Ureter (tissue), 1 donor: ENCODE data around the gene CDH19. TPM values are rescaled to one million over a fixed set of nuclear protein-coding genes. Genes with fewer than 3 reads are reported as not detected.

Source experiments
- DNase-seq: peaks from one replicate; pipeline ENCODE4 v3.0.0-alpha.2; 2020; ENCODE audit warnings: low spot score
- total RNA-seq: library from RNA; stranded (reverse); gene quantifications from one replicate; pipeline ENCODE4 v1.2.4, GENCODE V29; 2023
- donor health status: DM: yes; HTN: yes; CAD: no.

The CDH19 gene
- total RNA-seq = 1.2 TPM

- DNase-seq = no peak
Observed at GRCh38 chr18:66603941-66604627, at the start of gene CDH19. TSS of gene CDH19 (minus strand) at chr18:66604090. CDS start at chr18:66572204, 31,886 bp downstream.

GRCh38 chr18:66647671-66648070 lies 43.8 kb upstream of the CDH19 start:
- DNase-seq = no peak

GRCh38 chr18:66646609-66647008 lies 42.7 kb upstream of the CDH19 start:
- no peak for DNase-seq

GRCh38 chr18:66645983-66646382 lies 42.1 kb upstream of the CDH19 start:
- DNase-seq = no peak

- DNase-seq = no peak
Observed at GRCh38 chr18:66641056-66641455, 37.2 kb upstream of the CDH19 start.

GRCh38 chr18:66640431-66640830 lies 36.5 kb upstream of the CDH19 start:
- no peak for DNase-seq

- DNase-seq = no peak
Observed at GRCh38 chr18:66638856-66639629, 35.2 kb upstream of the CDH19 start.

GRCh38 chr18:66635342-66635741 lies 31.5 kb upstream of the CDH19 start:
- DNase-seq = no peak

GRCh38 chr18:66632756-66633155 lies 28.9 kb upstream of the CDH19 start:
- no peak for DNase-seq

- no peak for DNase-seq
Observed at GRCh38 chr18:66630831-66631230, 26.9 kb upstream of the CDH19 start.

- DNase-seq = no peak
Observed at GRCh38 chr18:66623821-66624220, 19.9 kb upstream of the CDH19 start.

- no peak for DNase-seq
Observed at GRCh38 chr18:66621816-66622576, 18.1 kb upstream of the CDH19 start.

- no peak for DNase-seq
Observed at GRCh38 chr18:66616523-66616983, 12.7 kb upstream of the CDH19 start.

GRCh38 chr18:66615176-66615575 lies 11.3 kb upstream of the CDH19 start:
- no peak for DNase-seq

- no peak for DNase-seq
Observed at GRCh38 chr18:66607632-66608031, 3.7 kb upstream of the CDH19 start.

- no peak for DNase-seq
Observed at GRCh38 chr18:66601649-66602048, 2.2 kb downstream of the CDH19 start.

GRCh38 chr18:66599190-66599589 lies 4.7 kb downstream of the CDH19 start:
- DNase-seq = no peak

GRCh38 chr18:66587430-66587829 lies 16.5 kb downstream of the CDH19 start:
- DNase-seq = no peak

- no peak for DNase-seq
Observed at GRCh38 chr18:66582211-66582610, 21.7 kb downstream of the CDH19 start.

GRCh38 chr18:66575263-66575662 lies 28.6 kb downstream of the CDH19 start:
- DNase-seq = no peak

GRCh38 chr18:66571845-66572244 lies 32.0 kb downstream of the CDH19 start:
- DNase-seq = no peak

- no peak for DNase-seq
Observed at GRCh38 chr18:66566616-66567015, 37.3 kb downstream of the CDH19 start.
